ENCODE data around the gene PANX3. TPM values are rescaled to one million over a fixed set of nuclear protein-coding genes. Genes with fewer than 3 reads are reported as not detected.

The PANX3 gene
- total RNA-seq, 1 experiment from 2014 or later, result not detected

DNA sequence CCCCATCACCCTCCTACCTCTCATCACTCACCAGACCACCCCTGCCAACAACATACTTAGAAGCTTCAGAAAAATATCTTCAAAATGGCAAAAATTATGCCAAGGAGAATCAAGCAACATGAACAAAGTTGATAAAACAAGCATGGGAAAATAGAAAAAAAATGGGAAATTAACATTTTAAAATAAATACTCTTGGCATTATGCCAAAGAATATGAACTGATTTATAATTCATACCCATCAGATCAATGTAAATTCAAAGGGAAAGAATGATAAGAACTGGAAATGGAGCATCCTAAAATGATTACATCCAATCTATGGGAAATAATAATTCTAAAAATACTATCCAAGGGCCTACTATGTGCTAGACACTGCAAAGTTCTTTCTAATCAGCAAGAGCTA is 50.3 kb downstream of the PANX3 start:
- no peak overlapping the region for H3K4me3 Mint-ChIP-seq
- TF ChIP-seq, protein P1, sequence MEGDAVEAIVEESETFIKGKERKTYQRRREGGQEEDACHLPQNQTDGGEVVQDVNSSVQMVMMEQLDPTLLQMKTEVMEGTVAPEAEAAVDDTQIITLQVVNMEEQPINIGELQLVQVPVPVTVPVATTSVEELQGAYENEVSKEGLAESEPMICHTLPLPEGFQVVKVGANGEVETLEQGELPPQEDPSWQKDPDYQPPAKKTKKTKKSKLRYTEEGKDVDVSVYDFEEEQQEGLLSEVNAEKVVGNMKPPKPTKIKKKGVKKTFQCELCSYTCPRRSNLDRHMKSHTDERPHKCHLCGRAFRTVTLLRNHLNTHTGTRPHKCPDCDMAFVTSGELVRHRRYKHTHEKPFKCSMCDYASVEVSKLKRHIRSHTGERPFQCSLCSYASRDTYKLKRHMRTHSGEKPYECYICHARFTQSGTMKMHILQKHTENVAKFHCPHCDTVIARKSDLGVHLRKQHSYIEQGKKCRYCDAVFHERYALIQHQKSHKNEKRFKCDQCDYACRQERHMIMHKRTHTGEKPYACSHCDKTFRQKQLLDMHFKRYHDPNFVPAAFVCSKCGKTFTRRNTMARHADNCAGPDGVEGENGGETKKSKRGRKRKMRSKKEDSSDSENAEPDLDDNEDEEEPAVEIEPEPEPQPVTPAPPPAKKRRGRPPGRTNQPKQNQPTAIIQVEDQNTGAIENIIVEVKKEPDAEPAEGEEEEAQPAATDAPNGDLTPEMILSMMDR (conservative IDR thresholded peaks at IDR 0.05), result no peak
- Histone ChIP-seq H2AK5ac (ENCODE audit: insufficient read length, low read length) (no peak overlapping the region), H3K18ac (ENCODE audit: insufficient read length, low read depth, low read length) (no peak overlapping the region), H2BK120ac (ENCODE audit: low read depth, low read length, poor library complexity, severe bottlenecking) (no peak overlapping the region), H3T11ph (ENCODE audit: low read length) (no peak overlapping the region), H4K8ac (replicated peaks; ENCODE audit: insufficient read length, low read depth, low read length) (no peak overlapping the region), H2BK20ac (ENCODE audit: low read depth, low read length, poor library complexity, severe bottlenecking) (no peak overlapping the region), H3K23me2 (ENCODE audit: insufficient read length, low read depth, low read length, poor library complexity, severe bottlenecking) (no peaks in the 10 kb centered on the region), H3K4me2 (ENCODE audit: insufficient read depth, insufficient read length, low read length) (no peak overlapping the region), H3K79me2 (ENCODE audit: insufficient read depth, low read length) (no peaks in the 10 kb centered on the region), H3K23ac (ENCODE audit: insufficient read length, low read depth, low read length) (no peak overlapping the region), H3K4me1 (ENCODE audit: insufficient read depth, low read length) (peaks cover 4% of the 10 kb centered on the region; the same call in 1 of the 2 replicates), H3K79me1 (ENCODE audit: insufficient read depth, low read depth, low read length, poor library complexity, severe bottlenecking) (no peaks in the 10 kb centered on the region), H2BK12ac (ENCODE audit: insufficient read length, low read depth, low read length) (no peak overlapping the region), H2AFZ (ENCODE audit: low read length) (no peak overlapping the region), H3K9ac (ENCODE audit: extremely low read depth, insufficient read length, low read length) (no peak overlapping the region), H4K20me1 (ENCODE audit: control insufficient read depth, insufficient read depth, insufficient read length) (no peaks in the 10 kb centered on the region), H3K27me3 (ENCODE audit: insufficient read depth, low read length) (no peaks in the 10 kb centered on the region), H2BK15ac (ENCODE audit: low read depth, low read length) (no peak overlapping the region), H4K5ac (ENCODE audit: insufficient read length, low read depth, low read length) (no peak overlapping the region), H2BK5ac (ENCODE audit: insufficient read length, low read length) (no peak overlapping the region), H3K27ac (ENCODE audit: insufficient read length, low read depth, low read length) (no peak overlapping the region), H3K14ac (ENCODE audit: insufficient read depth, low read length) (no peak overlapping the region), H3K9me3 (ENCODE audit: control insufficient read depth, low read depth, low read length) (no peaks in the 10 kb centered on the region), H3K56ac (ENCODE audit: insufficient read length, low read depth, low read length) (no peak overlapping the region), H3K4ac (ENCODE audit: low read depth, low read length) (no peak overlapping the region), H4K91ac (ENCODE audit: insufficient read length, low read depth, low read length) (no peak overlapping the region)
- no peaks in the 10 kb centered on the region; a peak in 1 of 5 replicates for H3K9me3 Mint-ChIP-seq
- no peak for DNase-seq
- peaks cover 0 to 1% (median 0%) of the 10 kb centered on the region in 3 experiments; a peak in 1 of 7 replicates for H3K36me3 Mint-ChIP-seq (ENCODE audit: insufficient read depth in 1 of 3, low read depth in 3 of 3)
- H3K27ac Mint-ChIP-seq, result no peak overlapping the region
- H3K27me3 Mint-ChIP-seq (ENCODE audit: low read depth), result no peaks in the 10 kb centered on the region
- peaks cover 18 to 19% of the 10 kb centered on the region in 2 experiments for H3K4me1 Mint-ChIP-seq
